A673 (cell line): ENCODE results near the gene GFRA3.

Source experiments
- CTCF ChIP-seq: fragments of 300-800, 200-600 bp; sonication (generic); conservative IDR thresholded peaks from 2 replicates; pipeline ENCODE4 v1.5.1; 2017; ENCODE audit warnings: low read depth, mild to moderate bottlenecking, antibody characterized with exemption, low read length, moderate library complexity, mixed read lengths
- EZH2 ChIP-seq: fragments of 200-600 bp; sonication (generic); IDR thresholded peaks from 2 replicates; pipeline ENCODE4 v1.6.1; 2017; ENCODE audit warnings: borderline replicate concordance, low read depth, mild to moderate bottlenecking, mixed read lengths, antibody characterized with exemption, low read length; ENCODE audit not compliant: poor library complexity, severe bottlenecking

DNA sequence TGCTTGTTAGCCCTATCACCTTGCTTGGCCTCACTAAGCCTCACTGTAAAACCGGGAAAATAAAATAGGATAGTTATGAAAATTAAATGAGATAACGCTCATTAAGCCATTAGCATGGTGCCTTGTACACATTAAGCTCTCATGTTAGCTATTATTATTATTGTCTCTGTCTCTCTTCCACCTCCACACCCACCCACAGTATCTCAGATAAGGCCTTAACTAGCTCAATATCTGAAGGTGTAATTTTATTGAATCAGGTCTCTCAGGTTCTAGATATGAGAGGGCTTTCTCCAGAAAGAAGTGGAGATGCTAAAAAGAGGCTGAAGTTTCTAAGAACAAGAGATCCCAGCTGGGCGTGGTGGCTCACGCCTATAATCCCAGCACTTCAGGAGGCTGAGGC, 27.6 kb downstream of the GFRA3 start:
- TF ChIP-seq CTCF: no peak
- no peak for TF ChIP-seq EZH2
